Measurements from ENCODE around the gene BRINP3. TPM values are rescaled to one million over a fixed set of nuclear protein-coding genes. Genes with fewer than 3 reads are reported as not detected.

BRINP3 gene
- total RNA-seq, 3 donors from 2014 or later (not counting 1 experiment from before 2014, with no cell fraction given), result not detected

DNA sequence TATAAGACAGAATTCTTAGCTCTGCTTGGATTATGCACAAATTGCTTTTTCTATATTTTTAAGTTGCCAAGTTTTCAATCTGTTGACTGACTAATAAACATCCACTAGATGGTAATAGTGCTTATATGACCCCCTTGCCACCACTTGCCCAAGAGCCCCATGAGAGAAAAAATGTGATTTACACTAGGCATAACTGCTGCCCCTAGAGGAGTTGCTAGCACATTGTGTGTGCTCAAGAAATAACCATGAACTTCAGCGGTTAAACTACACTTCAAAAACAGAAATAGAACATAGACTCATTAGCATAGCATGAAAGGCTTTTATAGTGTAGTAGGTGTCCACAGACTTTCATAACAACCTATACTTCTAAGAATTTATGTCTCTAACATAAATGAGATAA lies 61.4 kb downstream of the BRINP3 start:
- no peak overlapping the region for H3K27ac Mint-ChIP-seq
- H3K4me3 Mint-ChIP-seq, result no peak overlapping the region
- H3K9me3 ChIP-seq (ENCODE audit: control insufficient read depth, insufficient read depth, low read length), result no peaks in the 10 kb centered on the region
- no peaks in the 10 kb centered on the region for H3K27me3 ChIP-seq (ENCODE audit: control insufficient read depth, insufficient read depth, low read length)
- TF ChIP-seq CTCF (IDR thresholded peaks at IDR 0.05), result no peak
- ATAC-seq (no peak), DNase-seq (no peak)
- no peak overlapping the region for H3K4me3 ChIP-seq (ENCODE audit: low read length)
- H3K27ac ChIP-seq (ENCODE audit: low read length), result no peak overlapping the region
- H3K4me1 Mint-ChIP-seq, result no peaks in the 10 kb centered on the region
- intact Hi-C loops (cut with micrococcal nuclease), result no loop called here
- H3K4me1 ChIP-seq (ENCODE audit: control insufficient read depth, insufficient read depth, low read length), result no peaks in the 10 kb centered on the region
- no CpG with 5 or more reads among the region's 1 CpG for WGBS (ENCODE audit: insufficient coverage)
- peaks cover 3 to 11% of the 10 kb centered on the region in 2 donors for H3K9me3 Mint-ChIP-seq
- no peaks in the 10 kb centered on the region for H3K27me3 Mint-ChIP-seq (ENCODE audit: low read depth in 2 of 2)
- H3K36me3 ChIP-seq (ENCODE audit: control insufficient read depth, insufficient read depth, low read length), result no peaks in the 10 kb centered on the region
- no peaks in the 10 kb centered on the region for H3K36me3 Mint-ChIP-seq

DNA sequence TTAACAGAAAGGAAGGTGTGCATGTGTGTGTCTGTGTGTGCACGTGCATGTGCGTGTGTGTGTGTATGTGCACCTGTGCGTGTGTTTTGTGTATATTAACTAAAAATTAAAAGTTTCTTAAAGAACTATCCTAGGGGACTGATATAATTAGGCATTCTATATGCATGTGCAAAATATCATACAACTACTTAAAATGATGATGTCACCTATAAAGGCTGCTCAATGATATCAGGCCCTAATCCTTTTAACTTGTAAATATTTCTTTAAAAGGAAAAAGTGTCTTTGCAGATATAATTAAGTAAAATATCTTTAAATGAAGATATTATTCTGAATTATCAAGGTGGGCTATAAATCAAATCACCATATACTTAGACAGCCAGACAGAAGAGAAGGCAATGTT lies 64.5 kb downstream of the BRINP3 start:
- intact Hi-C loops (cut with micrococcal nuclease), result no loop called here
- TF ChIP-seq CTCF (IDR thresholded peaks at IDR 0.05), result no peak
- Mint-ChIP-seq H3K36me3 (no peaks in the 10 kb centered on the region), H3K9me3 (peaks cover 11 to 18% of the 10 kb centered on the region in 2 donors), H3K27ac (no peak overlapping the region), H3K27me3 (ENCODE audit: low read depth in 2 of 2) (no peaks in the 10 kb centered on the region), H3K4me3 (no peak overlapping the region), H3K4me1 (no peaks in the 10 kb centered on the region)
- no peaks in the 10 kb centered on the region for H3K27me3 ChIP-seq (ENCODE audit: control insufficient read depth, insufficient read depth, low read length)
- no peaks in the 10 kb centered on the region for H3K4me1 ChIP-seq (ENCODE audit: control insufficient read depth, insufficient read depth, low read length)
- H3K9me3 ChIP-seq (ENCODE audit: control insufficient read depth, insufficient read depth, low read length), result no peaks in the 10 kb centered on the region
- DNase-seq, result no peak
- ATAC-seq, result no peak
- H3K4me3 ChIP-seq (ENCODE audit: low read length), result no peak overlapping the region
- WGBS (ENCODE audit: insufficient coverage), result 88% methylated on average over 3 of the region's 3 CpGs
- H3K27ac ChIP-seq (ENCODE audit: low read length), result no peak overlapping the region
- no peaks in the 10 kb centered on the region for H3K36me3 ChIP-seq (ENCODE audit: control insufficient read depth, insufficient read depth, low read length)

DNA sequence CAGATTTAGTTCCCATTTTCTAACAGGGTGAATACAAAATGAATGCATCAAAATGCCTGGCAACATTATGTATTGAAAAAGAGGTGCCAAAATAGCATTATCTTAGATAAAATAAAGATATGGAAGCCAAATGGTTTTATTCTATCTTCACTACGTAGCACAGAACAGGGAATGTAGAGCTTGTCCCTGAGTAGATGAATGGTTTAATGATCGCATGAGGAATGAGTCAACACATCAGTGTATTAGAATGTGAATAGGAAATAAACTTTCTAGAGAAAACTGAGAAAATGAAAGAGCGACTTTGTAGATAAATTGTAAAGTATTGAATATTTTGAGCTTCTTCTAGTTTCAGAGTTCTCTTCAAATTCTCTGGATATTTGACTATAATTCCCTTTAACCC lies 74.3 kb downstream of the BRINP3 start:
- Mint-ChIP-seq H3K27me3 (ENCODE audit: low read depth in 2 of 2) (no peaks in the 10 kb centered on the region), H3K4me1 (no peaks in the 10 kb centered on the region), H3K9me3 (peaks cover 5 to 6% of the 10 kb centered on the region in 2 donors), H3K27ac (no peak overlapping the region), H3K36me3 (no peaks in the 10 kb centered on the region), H3K4me3 (no peak overlapping the region)
- Histone ChIP-seq H3K9me3 (ENCODE audit: control insufficient read depth, insufficient read depth, low read length) (peaks cover 4% of the 10 kb centered on the region), H3K36me3 (ENCODE audit: control insufficient read depth, insufficient read depth, low read length) (no peaks in the 10 kb centered on the region), H3K27ac (ENCODE audit: low read length) (no peak overlapping the region), H3K4me3 (ENCODE audit: low read length) (no peak overlapping the region), H3K4me1 (ENCODE audit: control insufficient read depth, insufficient read depth, low read length) (no peaks in the 10 kb centered on the region), H3K27me3 (ENCODE audit: control insufficient read depth, insufficient read depth, low read length) (no peaks in the 10 kb centered on the region)
- intact Hi-C loops (cut with micrococcal nuclease), result no loop called here
- ATAC-seq, result no peak
- 93% methylated on average over 2 of the region's 3 CpGs for WGBS (ENCODE audit: insufficient coverage)
- no peak for DNase-seq
- no peak for TF ChIP-seq CTCF (IDR thresholded peaks at IDR 0.05)

- H3K4me3 ChIP-seq (ENCODE audit: low read length), result no peak overlapping the region
- no peaks in the 10 kb centered on the region for H3K27me3 ChIP-seq (ENCODE audit: control insufficient read depth, insufficient read depth, low read length)
- no peaks in the 10 kb centered on the region for H3K4me1 ChIP-seq (ENCODE audit: control insufficient read depth, insufficient read depth, low read length)
- H3K27me3 Mint-ChIP-seq (ENCODE audit: low read depth in 2 of 2), result no peaks in the 10 kb centered on the region
- no peak overlapping the region for H3K27ac Mint-ChIP-seq
- no peak overlapping the region for H3K4me3 Mint-ChIP-seq
- H3K27ac ChIP-seq (ENCODE audit: low read length), result no peak overlapping the region
- ATAC-seq, result no peak
- no peaks in the 10 kb centered on the region for H3K4me1 Mint-ChIP-seq
- no peaks in the 10 kb centered on the region for H3K36me3 ChIP-seq (ENCODE audit: control insufficient read depth, insufficient read depth, low read length)
- peaks cover 4% of the 10 kb centered on the region for H3K9me3 ChIP-seq (ENCODE audit: control insufficient read depth, insufficient read depth, low read length)
- WGBS (ENCODE audit: insufficient coverage), result no CpG with 5 or more reads among the region's 3 CpGs
- intact Hi-C loops (cut with micrococcal nuclease), result no loop called here
- DNase-seq, result no peak
- H3K36me3 Mint-ChIP-seq, result no peaks in the 10 kb centered on the region
- peaks cover 10 to 15% of the 10 kb centered on the region in 2 donors for H3K9me3 Mint-ChIP-seq
- no peak for TF ChIP-seq CTCF (IDR thresholded peaks at IDR 0.05)
Measured at GRCh38 chr1:190399233-190399632, 78.4 kb downstream of the BRINP3 start.

Data from natural killer cell (primary cell).